Measurements from ENCODE around the gene ZSCAN5A. TPM values are rescaled to one million over a fixed set of nuclear protein-coding genes. Genes with fewer than 3 reads are reported as not detected.

ZSCAN5A gene
- total and polyA plus RNA-seq, 2 donors (not counting 1 experiment from before 2014, with no cell fraction given) = 5.2 to 24.8 TPM

DNA sequence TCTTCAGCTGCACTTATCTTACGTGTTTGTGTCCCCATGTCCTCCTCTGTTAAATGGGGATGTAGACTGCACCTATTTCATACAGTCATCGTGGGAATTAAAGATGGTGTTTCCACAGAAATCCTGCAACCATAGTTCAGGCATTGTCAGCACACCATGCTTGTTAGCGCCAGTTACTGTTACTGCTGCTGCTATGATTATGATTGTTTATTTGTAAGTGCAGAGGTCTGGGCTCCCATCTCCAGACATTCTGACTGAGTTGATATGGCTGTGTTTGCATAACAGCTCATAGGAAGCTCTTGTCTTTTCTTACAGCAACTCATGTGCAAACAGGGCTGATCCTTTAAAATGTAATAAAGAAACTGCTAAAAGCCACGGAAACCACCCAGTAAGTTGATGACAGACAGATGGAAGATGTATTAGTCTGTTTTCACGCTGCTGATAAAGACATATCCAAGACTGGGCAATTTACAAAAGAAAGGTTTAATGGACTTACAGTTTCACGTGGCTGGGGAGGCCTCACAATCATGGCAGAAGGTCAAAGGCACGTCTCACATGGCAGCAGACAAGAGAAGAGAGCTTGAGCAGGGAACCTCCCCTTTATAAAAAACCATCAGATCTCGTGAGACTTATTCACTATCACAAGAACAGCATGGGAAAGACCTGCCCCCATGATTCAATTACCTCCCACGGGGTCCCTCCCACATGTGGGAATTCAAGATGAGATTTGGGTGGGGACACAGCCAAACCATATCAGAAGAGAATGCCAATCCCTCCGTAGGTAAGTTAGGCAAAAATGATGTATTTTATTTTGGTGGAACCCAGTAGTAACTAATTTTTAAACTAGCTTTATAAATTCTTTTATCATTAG, 1.6 kb downstream of the ZSCAN5A start:
- Histone ChIP-seq H3K4me3 (ENCODE audit: control extremely low read depth in 1 of 5, extremely low read depth in 1 of 5, insufficient read depth in 1 of 5, low read depth in 2 of 5, low read length in 4 of 5) (no peak overlapping the region), H3K4me1 (ENCODE audit: control insufficient read depth in 2 of 2, insufficient read depth in 2 of 2, low read length in 2 of 2) (peaks cover 12 to 13% of the 10 kb centered on the region in 2 donors), H3K36me3 (replicated peaks in 1 of 2; ENCODE audit: control extremely low read depth in 1 of 2, control insufficient read depth in 1 of 2, extremely low read depth in 1 of 2, insufficient read depth in 2 of 2, low read length in 1 of 2) (peaks cover 0 to 11% of the 10 kb centered on the region in 2 experiments), H2AFZ (ENCODE audit: insufficient read depth, low read depth, low read length, poor library complexity, severe bottlenecking) (no peak overlapping the region), H3K9ac (ENCODE audit: low read length) (no peak overlapping the region), H3K27me3 (replicated peaks in 1 of 4; ENCODE audit: control extremely low read depth in 1 of 4, control insufficient read depth in 3 of 4, insufficient read depth in 4 of 4, low read length in 3 of 4) (no peaks in the 10 kb centered on the region), H3K79me2 (ENCODE audit: control insufficient read depth, insufficient read depth, low read length) (no peaks in the 10 kb centered on the region), H3K27ac (ENCODE audit: low read length in 2 of 2) (no peak overlapping the region), H4K20me1 (ENCODE audit: control insufficient read depth, insufficient read depth, low read length, poor library complexity, severe bottlenecking) (no peaks in the 10 kb centered on the region), H3K9me3 (ENCODE audit: control extremely low read depth in 1 of 3, control insufficient read depth in 2 of 3, insufficient read depth in 1 of 3, low read length in 2 of 3) (no peaks in the 10 kb centered on the region), H3K4me2 (replicated peaks; ENCODE audit: low read depth, low read length, poor library complexity, severe bottlenecking) (no peak overlapping the region)
- no peak for DNase-seq
- WGBS (ENCODE audit: insufficient coverage) = 87% methylated on average over 6 of the region's 10 CpGs
- intact Hi-C loops (cut with micrococcal nuclease) = loop anchor here (10.0 kb wide), 1 partner anchor 678 kb away; no protein-coding TSS in a partner anchor
- peaks cover 17% of the 10 kb centered on the region for H3K4me1 Mint-ChIP-seq
- peak overlapping the region; percentile 94 for H3K27ac Mint-ChIP-seq
- POLR2A ChIA-PET = no interaction called here
- no peaks in the 10 kb centered on the region for H3K9me3 Mint-ChIP-seq (ENCODE audit: insufficient read depth)
- CTCF ChIA-PET = interaction anchor here (0.6 to 0.7 kb wide), 2 partner anchors 20 to 60 kb away, joined by 4 to 7 read pairs; no protein-coding TSS in a partner anchor
- peak overlapping the region; percentile 95 for H3K4me3 Mint-ChIP-seq
- TF ChIP-seq EZH2 (IDR thresholded peaks at IDR 0.05; ENCODE audit: borderline replicate concordance, insufficient read depth, low read depth, low read length, poor library complexity, severe bottlenecking) = no peak
- TF ChIP-seq, protein P1, sequence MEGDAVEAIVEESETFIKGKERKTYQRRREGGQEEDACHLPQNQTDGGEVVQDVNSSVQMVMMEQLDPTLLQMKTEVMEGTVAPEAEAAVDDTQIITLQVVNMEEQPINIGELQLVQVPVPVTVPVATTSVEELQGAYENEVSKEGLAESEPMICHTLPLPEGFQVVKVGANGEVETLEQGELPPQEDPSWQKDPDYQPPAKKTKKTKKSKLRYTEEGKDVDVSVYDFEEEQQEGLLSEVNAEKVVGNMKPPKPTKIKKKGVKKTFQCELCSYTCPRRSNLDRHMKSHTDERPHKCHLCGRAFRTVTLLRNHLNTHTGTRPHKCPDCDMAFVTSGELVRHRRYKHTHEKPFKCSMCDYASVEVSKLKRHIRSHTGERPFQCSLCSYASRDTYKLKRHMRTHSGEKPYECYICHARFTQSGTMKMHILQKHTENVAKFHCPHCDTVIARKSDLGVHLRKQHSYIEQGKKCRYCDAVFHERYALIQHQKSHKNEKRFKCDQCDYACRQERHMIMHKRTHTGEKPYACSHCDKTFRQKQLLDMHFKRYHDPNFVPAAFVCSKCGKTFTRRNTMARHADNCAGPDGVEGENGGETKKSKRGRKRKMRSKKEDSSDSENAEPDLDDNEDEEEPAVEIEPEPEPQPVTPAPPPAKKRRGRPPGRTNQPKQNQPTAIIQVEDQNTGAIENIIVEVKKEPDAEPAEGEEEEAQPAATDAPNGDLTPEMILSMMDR (IDR thresholded peaks at IDR 0.05) = no peak
- no peak for ATAC-seq (ENCODE audit: low read depth)
- no peaks in the 10 kb centered on the region for H3K27me3 Mint-ChIP-seq

DNA sequence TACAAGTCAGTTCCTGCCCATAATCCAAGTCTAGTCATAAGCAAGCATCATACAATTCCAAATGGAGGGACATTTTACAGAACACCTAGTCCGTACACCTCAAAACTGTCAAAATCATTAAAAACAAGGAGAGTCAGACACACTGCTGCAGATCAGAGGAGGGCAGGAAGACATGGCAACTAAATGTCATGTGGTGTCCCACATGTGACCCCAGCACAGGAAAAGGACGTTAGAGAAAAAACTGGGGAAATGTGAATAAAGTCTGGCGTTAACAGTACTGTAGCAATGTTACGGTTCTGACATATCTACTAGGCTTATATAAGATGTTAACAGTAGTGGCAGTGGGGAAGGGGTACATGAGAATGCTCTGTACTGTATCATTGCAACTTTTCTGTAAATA, 2.3 kb downstream of the ZSCAN5A start:
- Histone ChIP-seq H3K9ac (ENCODE audit: low read length) (no peak overlapping the region), H3K4me3 (ENCODE audit: control extremely low read depth in 1 of 5, extremely low read depth in 1 of 5, insufficient read depth in 1 of 5, low read depth in 2 of 5, low read length in 4 of 5) (no peak overlapping the region), H2AFZ (ENCODE audit: insufficient read depth, low read depth, low read length, poor library complexity, severe bottlenecking) (no peak overlapping the region), H3K27ac (ENCODE audit: low read length in 2 of 2) (no peak overlapping the region), H4K20me1 (ENCODE audit: control insufficient read depth, insufficient read depth, low read length, poor library complexity, severe bottlenecking) (no peaks in the 10 kb centered on the region), H3K79me2 (ENCODE audit: control insufficient read depth, insufficient read depth, low read length) (no peaks in the 10 kb centered on the region), H3K4me1 (ENCODE audit: control insufficient read depth in 2 of 2, insufficient read depth in 2 of 2, low read length in 2 of 2) (peaks cover 12 to 13% of the 10 kb centered on the region in 2 donors), H3K36me3 (replicated peaks in 1 of 2; ENCODE audit: control extremely low read depth in 1 of 2, control insufficient read depth in 1 of 2, extremely low read depth in 1 of 2, insufficient read depth in 2 of 2, low read length in 1 of 2) (peaks cover 0 to 11% of the 10 kb centered on the region in 2 experiments), H3K4me2 (replicated peaks; ENCODE audit: low read depth, low read length, poor library complexity, severe bottlenecking) (no peak overlapping the region), H3K9me3 (ENCODE audit: control extremely low read depth in 1 of 3, control insufficient read depth in 2 of 3, insufficient read depth in 1 of 3, low read length in 2 of 3) (no peaks in the 10 kb centered on the region), H3K27me3 (replicated peaks in 1 of 4; ENCODE audit: control extremely low read depth in 1 of 4, control insufficient read depth in 3 of 4, insufficient read depth in 4 of 4, low read length in 3 of 4) (no peaks in the 10 kb centered on the region)
- CTCF ChIA-PET = no interaction called here
- intact Hi-C loops (cut with micrococcal nuclease) = loop anchor here (10.0 kb wide), 1 partner anchor 678 kb away; no protein-coding TSS in a partner anchor
- Mint-ChIP-seq H3K27me3 (no peaks in the 10 kb centered on the region), H3K9me3 (ENCODE audit: insufficient read depth) (no peaks in the 10 kb centered on the region), H3K4me3 (no peak overlapping the region), H3K27ac (no peak overlapping the region), H3K4me1 (peaks cover 17% of the 10 kb centered on the region)
- 75% methylated on average over 2 of the region's 4 CpGs for WGBS (ENCODE audit: insufficient coverage)
- POLR2A ChIA-PET = no interaction called here
- DNase-seq (no peak), ATAC-seq (ENCODE audit: low read depth) (no peak)
- TF ChIP-seq, protein P1 (IDR thresholded peaks at IDR 0.05) = no peak
- TF ChIP-seq EZH2 (IDR thresholded peaks at IDR 0.05; ENCODE audit: borderline replicate concordance, insufficient read depth, low read depth, low read length, poor library complexity, severe bottlenecking) = no peak

Data from B cell (primary cell).